SK-N-SH treated with all-trans-retinoic acid at 6 μM for 48 hours (cell line): ENCODE data around the gene FAM8A1.

ENCODE experiments used
- ATAC-seq: fragments of 200-7000 bp; cut with Tn5 transposase; 3 replicates; pipeline ENCODE4 v1.9.1; 2020; ENCODE audit warnings: mild to moderate bottlenecking, moderate library complexity
- ARNTL ChIP-seq: fragments of 450-650 bp; formaldehyde crosslinking; IDR thresholded peaks from 2 replicates; pipeline ENCODE4 v1.5.0; 2020; ENCODE audit warnings: low read depth, mild to moderate bottlenecking, moderate library complexity, borderline replicate concordance
- BACH2 ChIP-seq: fragments of 250-450 bp; sonication (Bioruptor Pico); IDR thresholded peaks from 2 replicates; pipeline ENCODE4 v1.9.0; 2021; ENCODE audit warnings: mild to moderate bottlenecking, borderline replicate concordance
- CSDC2 ChIP-seq: fragments of 250-450 bp; sonication (Bioruptor Pico); IDR thresholded peaks from 2 replicates; pipeline ENCODE4 v1.5.0; 2020; ENCODE audit warnings: mild to moderate bottlenecking, moderate library complexity
- ESRRG ChIP-seq: fragments of 250-450 bp; sonication (Bioruptor Pico); IDR thresholded peaks from 2 replicates; pipeline ENCODE4 v1.6.1; 2021; ENCODE audit warnings: mild to moderate bottlenecking
- GLIS3 ChIP-seq: fragments of 250-450 bp; sonication (Bioruptor Pico); IDR thresholded peaks from 2 replicates; pipeline ENCODE4 v1.5.0; 2020; ENCODE audit warnings: mild to moderate bottlenecking, moderate library complexity
- ISL1 ChIP-seq: fragments of 250-450 bp; sonication (Bioruptor Pico); IDR thresholded peaks from 2 replicates; pipeline ENCODE4 v2.1.2; 2022; ENCODE audit warnings: mild to moderate bottlenecking, moderate library complexity
- OSR1 ChIP-seq: fragments of 250-450 bp; sonication (Bioruptor Pico); IDR thresholded peaks from 2 replicates; pipeline ENCODE4 v1.8.0; 2022; ENCODE audit warnings: moderate library complexity, mild to moderate bottlenecking, inconsistent platforms
- PPARA ChIP-seq: fragments of 250-450 bp; sonication (Bioruptor Pico); IDR thresholded peaks from 2 replicates; pipeline ENCODE4 v1.5.0; 2020; ENCODE audit warnings: mild to moderate bottlenecking, borderline replicate concordance
- RARB ChIP-seq: fragments of 250-450 bp; sonication (Bioruptor Pico); IDR thresholded peaks from 2 replicates; pipeline ENCODE4 v1.8.0; 2021; ENCODE audit warnings: mild to moderate bottlenecking, moderate library complexity
- SNAI2 ChIP-seq: fragments of 250-450 bp; sonication (Bioruptor Pico); IDR thresholded peaks from 2 replicates; pipeline ENCODE4 v1.5.0; 2020; ENCODE audit warnings: mild to moderate bottlenecking, moderate library complexity
- TCF4 ChIP-seq: fragments of 250-450 bp; sonication (Bioruptor Pico); IDR thresholded peaks from 2 replicates; pipeline ENCODE4 v1.8.0; 2021; ENCODE audit warnings: mild to moderate bottlenecking, moderate library complexity, borderline replicate concordance
- ZFP3 ChIP-seq: fragments of 250-450 bp; sonication (Bioruptor Pico); IDR thresholded peaks from 2 replicates; pipeline ENCODE4 v1.5.0; 2020; ENCODE audit warnings: mild to moderate bottlenecking, moderate library complexity
- ZFP30 ChIP-seq: fragments of 450-650 bp; formaldehyde crosslinking; IDR thresholded peaks from 2 replicates; pipeline ENCODE4 v1.5.0; 2022; ENCODE audit warnings: mild to moderate bottlenecking, moderate library complexity
- ZNF8 ChIP-seq: fragments of 450-650 bp; formaldehyde crosslinking; IDR thresholded peaks from 2 replicates; pipeline ENCODE4 v1.5.0; 2020; ENCODE audit warnings: mild to moderate bottlenecking, moderate library complexity
- TF ChIP-seq, protein P1 (sequence below): fragments of 250-450 bp; sonication (Bioruptor Pico); IDR thresholded peaks from 2 replicates; pipeline ENCODE4 v1.8.0; 2021; ENCODE audit warnings: low read depth, mild to moderate bottlenecking, moderate library complexity, borderline replicate concordance
- TF ChIP-seq, protein P2 (sequence below): fragments of 250-450 bp; sonication (Bioruptor Pico); IDR thresholded peaks from 2 replicates; pipeline ENCODE4 v1.5.0; 2020; ENCODE audit warnings: mild to moderate bottlenecking, moderate library complexity
- TF ChIP-seq, protein P3 (sequence below): fragments of 250-450 bp; sonication (Bioruptor Pico); IDR thresholded peaks from 2 replicates; pipeline ENCODE4 v1.5.1; 2021; ENCODE audit warnings: mild to moderate bottlenecking, moderate library complexity
- TF ChIP-seq, protein P4 (sequence below): fragments of 250-450 bp; sonication (Bioruptor Pico); IDR thresholded peaks from 2 replicates; pipeline ENCODE4 v1.8.0; 2020; ENCODE audit warnings: mild to moderate bottlenecking, moderate library complexity, borderline replicate concordance
- TF ChIP-seq, protein P5 (sequence below): fragments of 250-450 bp; sonication (Bioruptor Pico); IDR thresholded peaks from 2 replicates; pipeline ENCODE4 v1.5.1; 2020; ENCODE audit warnings: low read depth, mild to moderate bottlenecking, moderate library complexity

FAM8A1 gene

DNA sequence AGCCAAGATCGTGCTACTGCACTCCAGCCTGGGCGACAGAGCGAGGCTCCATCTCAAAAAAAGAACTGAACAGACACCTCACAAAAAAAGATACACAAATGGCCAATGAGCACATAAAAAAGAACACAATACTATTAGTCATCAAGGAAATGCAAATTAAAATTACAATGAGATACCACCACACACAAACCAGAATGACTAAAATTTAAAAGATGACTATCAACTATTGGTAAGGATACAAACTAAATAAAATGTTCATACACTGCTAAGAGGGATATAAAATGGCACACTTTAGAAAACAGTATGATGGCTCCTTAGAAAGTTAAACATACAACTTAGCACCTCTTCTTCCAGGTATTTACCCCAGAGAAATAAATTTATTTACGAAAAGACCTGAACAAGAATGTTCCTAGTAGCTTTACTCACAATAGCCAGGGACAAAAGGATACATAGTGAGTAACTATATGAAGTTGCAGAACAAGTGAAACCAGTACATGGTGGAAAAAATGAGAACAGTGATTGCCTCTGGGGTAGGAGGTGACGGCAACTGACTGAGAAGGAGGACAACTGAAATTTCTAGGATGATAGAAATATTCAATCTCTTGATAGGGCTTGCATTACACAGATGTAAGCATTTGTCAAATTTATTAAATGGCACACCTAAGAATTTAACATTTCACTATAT lies 53.2 kb downstream of the FAM8A1 start:
- no peak for ATAC-seq
- no peak for TF ChIP-seq GLIS3 (CRISPR knock-in tag)
- no peak for TF ChIP-seq ZNF8
- TF ChIP-seq, protein P1, sequence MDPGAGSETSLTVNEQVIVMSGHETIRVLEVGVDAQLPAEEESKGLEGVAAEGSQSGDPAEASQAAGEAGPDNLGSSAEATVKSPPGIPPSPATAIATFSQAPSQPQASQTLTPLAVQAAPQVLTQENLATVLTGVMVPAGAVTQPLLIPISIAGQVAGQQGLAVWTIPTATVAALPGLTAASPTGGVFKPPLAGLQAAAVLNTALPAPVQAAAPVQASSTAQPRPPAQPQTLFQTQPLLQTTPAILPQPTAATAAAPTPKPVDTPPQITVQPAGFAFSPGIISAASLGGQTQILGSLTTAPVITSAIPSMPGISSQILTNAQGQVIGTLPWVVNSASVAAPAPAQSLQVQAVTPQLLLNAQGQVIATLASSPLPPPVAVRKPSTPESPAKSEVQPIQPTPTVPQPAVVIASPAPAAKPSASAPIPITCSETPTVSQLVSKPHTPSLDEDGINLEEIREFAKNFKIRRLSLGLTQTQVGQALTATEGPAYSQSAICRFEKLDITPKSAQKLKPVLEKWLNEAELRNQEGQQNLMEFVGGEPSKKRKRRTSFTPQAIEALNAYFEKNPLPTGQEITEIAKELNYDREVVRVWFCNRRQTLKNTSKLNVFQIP (CRISPR knock-in tag) = no peak
- TF ChIP-seq PPARA (CRISPR knock-in tag) = no peak
- TF ChIP-seq, protein P2, sequence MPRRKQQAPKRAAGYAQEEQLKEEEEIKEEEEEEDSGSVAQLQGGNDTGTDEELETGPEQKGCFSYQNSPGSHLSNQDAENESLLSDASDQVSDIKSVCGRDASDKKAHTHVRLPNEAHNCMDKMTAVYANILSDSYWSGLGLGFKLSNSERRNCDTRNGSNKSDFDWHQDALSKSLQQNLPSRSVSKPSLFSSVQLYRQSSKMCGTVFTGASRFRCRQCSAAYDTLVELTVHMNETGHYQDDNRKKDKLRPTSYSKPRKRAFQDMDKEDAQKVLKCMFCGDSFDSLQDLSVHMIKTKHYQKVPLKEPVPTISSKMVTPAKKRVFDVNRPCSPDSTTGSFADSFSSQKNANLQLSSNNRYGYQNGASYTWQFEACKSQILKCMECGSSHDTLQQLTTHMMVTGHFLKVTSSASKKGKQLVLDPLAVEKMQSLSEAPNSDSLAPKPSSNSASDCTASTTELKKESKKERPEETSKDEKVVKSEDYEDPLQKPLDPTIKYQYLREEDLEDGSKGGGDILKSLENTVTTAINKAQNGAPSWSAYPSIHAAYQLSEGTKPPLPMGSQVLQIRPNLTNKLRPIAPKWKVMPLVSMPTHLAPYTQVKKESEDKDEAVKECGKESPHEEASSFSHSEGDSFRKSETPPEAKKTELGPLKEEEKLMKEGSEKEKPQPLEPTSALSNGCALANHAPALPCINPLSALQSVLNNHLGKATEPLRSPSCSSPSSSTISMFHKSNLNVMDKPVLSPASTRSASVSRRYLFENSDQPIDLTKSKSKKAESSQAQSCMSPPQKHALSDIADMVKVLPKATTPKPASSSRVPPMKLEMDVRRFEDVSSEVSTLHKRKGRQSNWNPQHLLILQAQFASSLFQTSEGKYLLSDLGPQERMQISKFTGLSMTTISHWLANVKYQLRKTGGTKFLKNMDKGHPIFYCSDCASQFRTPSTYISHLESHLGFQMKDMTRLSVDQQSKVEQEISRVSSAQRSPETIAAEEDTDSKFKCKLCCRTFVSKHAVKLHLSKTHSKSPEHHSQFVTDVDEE (CRISPR knock-in tag) = no peak
- TF ChIP-seq SNAI2 = no peak
- TF ChIP-seq RARB (CRISPR knock-in tag) = no peak
- TF ChIP-seq BACH2 (CRISPR knock-in tag) = no peak
- TF ChIP-seq CSDC2 (CRISPR knock-in tag) = no peak
- no peak for TF ChIP-seq ZFP30
- TF ChIP-seq, protein P3, sequence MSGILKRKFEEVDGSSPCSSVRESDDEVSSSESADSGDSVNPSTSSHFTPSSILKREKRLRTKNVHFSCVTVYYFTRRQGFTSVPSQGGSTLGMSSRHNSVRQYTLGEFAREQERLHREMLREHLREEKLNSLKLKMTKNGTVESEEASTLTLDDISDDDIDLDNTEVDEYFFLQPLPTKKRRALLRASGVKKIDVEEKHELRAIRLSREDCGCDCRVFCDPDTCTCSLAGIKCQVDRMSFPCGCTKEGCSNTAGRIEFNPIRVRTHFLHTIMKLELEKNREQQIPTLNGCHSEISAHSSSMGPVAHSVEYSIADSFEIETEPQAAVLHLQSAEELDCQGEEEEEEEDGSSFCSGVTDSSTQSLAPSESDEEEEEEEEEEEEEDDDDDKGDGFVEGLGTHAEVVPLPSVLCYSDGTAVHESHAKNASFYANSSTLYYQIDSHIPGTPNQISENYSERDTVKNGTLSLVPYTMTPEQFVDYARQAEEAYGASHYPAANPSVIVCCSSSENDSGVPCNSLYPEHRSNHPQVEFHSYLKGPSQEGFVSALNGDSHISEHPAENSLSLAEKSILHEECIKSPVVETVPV = no peak
- TF ChIP-seq, all 23 proteins: peak for 0

DNA sequence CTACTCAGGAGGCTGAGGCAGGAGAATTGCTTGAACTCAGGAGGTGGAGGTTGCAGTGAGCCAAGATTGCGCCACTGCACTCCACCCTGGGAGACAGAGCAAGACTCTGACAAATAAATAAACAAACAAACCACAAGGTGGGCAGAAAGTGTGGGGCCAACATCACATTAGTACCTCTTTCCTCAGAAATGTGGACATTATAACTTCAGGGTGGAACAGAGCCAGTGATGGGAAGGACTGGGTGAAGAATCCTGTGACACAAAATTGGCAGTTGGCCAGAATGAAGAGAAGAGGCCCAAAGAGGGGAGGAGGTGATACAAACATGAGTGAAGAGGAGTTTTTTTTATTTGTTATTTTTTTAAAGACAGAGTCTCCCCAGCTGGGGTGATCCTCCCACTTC lies 56.0 kb downstream of the FAM8A1 start:
- no peak; the same call in 2 of the 3 replicates for ATAC-seq
- no peak for TF ChIP-seq SNAI2
- TF ChIP-seq ARNTL (CRISPR knock-in tag) = no peak
- TF ChIP-seq RARB (CRISPR knock-in tag) = no peak
- TF ChIP-seq CSDC2 (CRISPR knock-in tag) = no peak
- TF ChIP-seq, protein P4, sequence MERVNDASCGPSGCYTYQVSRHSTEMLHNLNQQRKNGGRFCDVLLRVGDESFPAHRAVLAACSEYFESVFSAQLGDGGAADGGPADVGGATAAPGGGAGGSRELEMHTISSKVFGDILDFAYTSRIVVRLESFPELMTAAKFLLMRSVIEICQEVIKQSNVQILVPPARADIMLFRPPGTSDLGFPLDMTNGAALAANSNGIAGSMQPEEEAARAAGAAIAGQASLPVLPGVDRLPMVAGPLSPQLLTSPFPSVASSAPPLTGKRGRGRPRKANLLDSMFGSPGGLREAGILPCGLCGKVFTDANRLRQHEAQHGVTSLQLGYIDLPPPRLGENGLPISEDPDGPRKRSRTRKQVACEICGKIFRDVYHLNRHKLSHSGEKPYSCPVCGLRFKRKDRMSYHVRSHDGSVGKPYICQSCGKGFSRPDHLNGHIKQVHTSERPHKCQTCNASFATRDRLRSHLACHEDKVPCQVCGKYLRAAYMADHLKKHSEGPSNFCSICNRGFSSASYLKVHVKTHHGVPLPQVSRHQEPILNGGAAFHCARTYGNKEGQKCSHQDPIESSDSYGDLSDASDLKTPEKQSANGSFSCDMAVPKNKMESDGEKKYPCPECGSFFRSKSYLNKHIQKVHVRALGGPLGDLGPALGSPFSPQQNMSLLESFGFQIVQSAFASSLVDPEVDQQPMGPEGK (CRISPR knock-in tag) = no peak
- no peak for TF ChIP-seq BACH2 (CRISPR knock-in tag)
- TF ChIP-seq, protein P1 (CRISPR knock-in tag) = no peak
- no peak for TF ChIP-seq OSR1 (CRISPR knock-in tag)
- no peak for TF ChIP-seq GLIS3 (CRISPR knock-in tag)
- TF ChIP-seq TCF4 (CRISPR knock-in tag) = no peak
- TF ChIP-seq, protein P5, sequence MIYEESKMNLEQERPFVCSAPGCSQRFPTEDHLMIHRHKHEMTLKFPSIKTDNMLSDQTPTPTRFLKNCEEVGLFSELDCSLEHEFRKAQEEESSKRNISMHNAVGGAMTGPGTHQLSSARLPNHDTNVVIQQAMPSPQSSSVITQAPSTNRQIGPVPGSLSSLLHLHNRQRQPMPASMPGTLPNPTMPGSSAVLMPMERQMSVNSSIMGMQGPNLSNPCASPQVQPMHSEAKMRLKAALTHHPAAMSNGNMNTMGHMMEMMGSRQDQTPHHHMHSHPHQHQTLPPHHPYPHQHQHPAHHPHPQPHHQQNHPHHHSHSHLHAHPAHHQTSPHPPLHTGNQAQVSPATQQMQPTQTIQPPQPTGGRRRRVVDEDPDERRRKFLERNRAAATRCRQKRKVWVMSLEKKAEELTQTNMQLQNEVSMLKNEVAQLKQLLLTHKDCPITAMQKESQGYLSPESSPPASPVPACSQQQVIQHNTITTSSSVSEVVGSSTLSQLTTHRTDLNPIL (CRISPR knock-in tag) = no peak
- TF ChIP-seq ISL1 (CRISPR knock-in tag) = no peak
- no peak for TF ChIP-seq ESRRG (CRISPR knock-in tag)
- TF ChIP-seq ZFP3 = no peak
